ENCODE results near the gene RP9. TPM values are rescaled to one million over a fixed set of nuclear protein-coding genes. Genes with fewer than 3 reads are reported as not detected.

Gene RP9
- total and polyA plus RNA-seq, 9 of the 15 experiments (the other 6 are each of a cell fraction or from before 2014, with no cell fraction given), result 10.7 to 44.8 (median 33.4) TPM

DNA sequence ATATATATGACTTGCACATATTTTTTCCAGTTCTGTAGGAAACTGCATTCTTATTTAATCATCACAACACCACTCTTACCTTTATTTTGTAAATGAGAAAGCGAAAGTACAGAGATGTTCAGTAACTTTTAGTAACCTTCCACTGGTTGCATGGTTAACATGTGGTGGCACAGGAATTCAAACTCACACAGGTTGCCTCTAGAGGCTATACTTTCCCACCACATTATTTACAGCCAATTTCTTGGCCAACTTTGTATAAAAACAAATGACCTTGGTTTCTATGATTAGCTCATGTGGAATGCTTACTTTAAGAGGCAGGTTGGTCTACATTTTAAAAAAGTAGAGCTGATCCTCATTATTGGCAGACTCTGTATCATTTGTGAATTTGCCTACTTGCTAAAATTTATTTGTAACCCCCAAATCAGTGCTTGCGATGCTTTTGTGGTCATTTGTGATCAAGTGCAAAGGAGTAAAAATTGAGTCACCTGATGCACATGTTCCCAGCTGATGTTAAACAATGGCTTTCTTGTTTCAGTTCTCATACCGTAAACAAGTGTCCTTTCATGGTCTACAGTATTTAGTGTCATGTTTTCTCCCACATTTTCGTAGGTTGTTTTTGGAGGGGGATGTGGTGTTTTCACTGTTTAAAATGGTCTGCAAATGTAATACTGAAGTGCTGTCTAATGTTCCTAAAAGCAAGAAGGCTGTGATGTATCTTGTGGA, 35.0 kb upstream of the RP9 start:
- in situ Hi-C loops (cut with MboI) (no loop called here), intact Hi-C loops (cut with micrococcal nuclease) (no loop called here)
- TF ChIP-seq PTRF (tag; IDR thresholded peaks at IDR 0.05), result no peak
- TF ChIP-seq SNRNP70 (optimal IDR thresholded peaks at IDR 0.05; ENCODE audit: low read depth, low read length), result no peak
- TF ChIP-seq ZNF274 (IDR thresholded peaks at IDR 0.05; ENCODE audit: borderline replicate concordance, low read depth, low read length), result no peak
- TF ChIP-seq, protein P1, sequence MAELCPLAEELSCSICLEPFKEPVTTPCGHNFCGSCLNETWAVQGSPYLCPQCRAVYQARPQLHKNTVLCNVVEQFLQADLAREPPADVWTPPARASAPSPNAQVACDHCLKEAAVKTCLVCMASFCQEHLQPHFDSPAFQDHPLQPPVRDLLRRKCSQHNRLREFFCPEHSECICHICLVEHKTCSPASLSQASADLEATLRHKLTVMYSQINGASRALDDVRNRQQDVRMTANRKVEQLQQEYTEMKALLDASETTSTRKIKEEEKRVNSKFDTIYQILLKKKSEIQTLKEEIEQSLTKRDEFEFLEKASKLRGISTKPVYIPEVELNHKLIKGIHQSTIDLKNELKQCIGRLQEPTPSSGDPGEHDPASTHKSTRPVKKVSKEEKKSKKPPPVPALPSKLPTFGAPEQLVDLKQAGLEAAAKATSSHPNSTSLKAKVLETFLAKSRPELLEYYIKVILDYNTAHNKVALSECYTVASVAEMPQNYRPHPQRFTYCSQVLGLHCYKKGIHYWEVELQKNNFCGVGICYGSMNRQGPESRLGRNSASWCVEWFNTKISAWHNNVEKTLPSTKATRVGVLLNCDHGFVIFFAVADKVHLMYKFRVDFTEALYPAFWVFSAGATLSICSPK (IDR thresholded peaks at IDR 0.05; ENCODE audit: borderline replicate concordance), result no peak
- TF ChIP-seq, protein P2, sequence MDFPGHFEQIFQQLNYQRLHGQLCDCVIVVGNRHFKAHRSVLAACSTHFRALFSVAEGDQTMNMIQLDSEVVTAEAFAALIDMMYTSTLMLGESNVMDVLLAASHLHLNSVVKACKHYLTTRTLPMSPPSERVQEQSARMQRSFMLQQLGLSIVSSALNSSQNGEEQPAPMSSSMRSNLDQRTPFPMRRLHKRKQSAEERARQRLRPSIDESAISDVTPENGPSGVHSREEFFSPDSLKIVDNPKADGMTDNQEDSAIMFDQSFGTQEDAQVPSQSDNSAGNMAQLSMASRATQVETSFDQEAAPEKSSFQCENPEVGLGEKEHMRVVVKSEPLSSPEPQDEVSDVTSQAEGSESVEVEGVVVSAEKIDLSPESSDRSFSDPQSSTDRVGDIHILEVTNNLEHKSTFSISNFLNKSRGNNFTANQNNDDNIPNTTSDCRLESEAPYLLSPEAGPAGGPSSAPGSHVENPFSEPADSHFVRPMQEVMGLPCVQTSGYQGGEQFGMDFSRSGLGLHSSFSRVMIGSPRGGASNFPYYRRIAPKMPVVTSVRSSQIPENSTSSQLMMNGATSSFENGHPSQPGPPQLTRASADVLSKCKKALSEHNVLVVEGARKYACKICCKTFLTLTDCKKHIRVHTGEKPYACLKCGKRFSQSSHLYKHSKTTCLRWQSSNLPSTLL (IDR thresholded peaks at IDR 0.05), result no peak
- TF ChIP-seq NEUROD1 (IDR thresholded peaks at IDR 0.05; ENCODE audit: borderline replicate concordance, low read depth, low read length, partially characterized antibody), result no peak
- TF ChIP-seq, protein P3, sequence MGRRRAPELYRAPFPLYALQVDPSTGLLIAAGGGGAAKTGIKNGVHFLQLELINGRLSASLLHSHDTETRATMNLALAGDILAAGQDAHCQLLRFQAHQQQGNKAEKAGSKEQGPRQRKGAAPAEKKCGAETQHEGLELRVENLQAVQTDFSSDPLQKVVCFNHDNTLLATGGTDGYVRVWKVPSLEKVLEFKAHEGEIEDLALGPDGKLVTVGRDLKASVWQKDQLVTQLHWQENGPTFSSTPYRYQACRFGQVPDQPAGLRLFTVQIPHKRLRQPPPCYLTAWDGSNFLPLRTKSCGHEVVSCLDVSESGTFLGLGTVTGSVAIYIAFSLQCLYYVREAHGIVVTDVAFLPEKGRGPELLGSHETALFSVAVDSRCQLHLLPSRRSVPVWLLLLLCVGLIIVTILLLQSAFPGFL (CRISPR knock-in tag; IDR thresholded peaks at IDR 0.05), result no peak
- TF ChIP-seq RFX7 (CRISPR knock-in tag; IDR thresholded peaks at IDR 0.05), result no peak
- TF ChIP-seq, protein P4, sequence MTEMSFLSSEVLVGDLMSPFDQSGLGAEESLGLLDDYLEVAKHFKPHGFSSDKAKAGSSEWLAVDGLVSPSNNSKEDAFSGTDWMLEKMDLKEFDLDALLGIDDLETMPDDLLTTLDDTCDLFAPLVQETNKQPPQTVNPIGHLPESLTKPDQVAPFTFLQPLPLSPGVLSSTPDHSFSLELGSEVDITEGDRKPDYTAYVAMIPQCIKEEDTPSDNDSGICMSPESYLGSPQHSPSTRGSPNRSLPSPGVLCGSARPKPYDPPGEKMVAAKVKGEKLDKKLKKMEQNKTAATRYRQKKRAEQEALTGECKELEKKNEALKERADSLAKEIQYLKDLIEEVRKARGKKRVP (CRISPR knock-in tag; IDR thresholded peaks at IDR 0.05), result no peak
- no peak for TF ChIP-seq TOE1 (IDR thresholded peaks at IDR 0.05; ENCODE audit: borderline replicate concordance)
- TF ChIP-seq TOE1 (CRISPR knock-in tag; IDR thresholded peaks at IDR 0.05; ENCODE audit: borderline replicate concordance, low read depth), result no peak
- no peak for TF ChIP-seq POLR2AphosphoS5 (IDR thresholded peaks at IDR 0.05; ENCODE audit: control insufficient read depth, insufficient read depth, low read depth, low read length)
- TF ChIP-seq, protein P5, sequence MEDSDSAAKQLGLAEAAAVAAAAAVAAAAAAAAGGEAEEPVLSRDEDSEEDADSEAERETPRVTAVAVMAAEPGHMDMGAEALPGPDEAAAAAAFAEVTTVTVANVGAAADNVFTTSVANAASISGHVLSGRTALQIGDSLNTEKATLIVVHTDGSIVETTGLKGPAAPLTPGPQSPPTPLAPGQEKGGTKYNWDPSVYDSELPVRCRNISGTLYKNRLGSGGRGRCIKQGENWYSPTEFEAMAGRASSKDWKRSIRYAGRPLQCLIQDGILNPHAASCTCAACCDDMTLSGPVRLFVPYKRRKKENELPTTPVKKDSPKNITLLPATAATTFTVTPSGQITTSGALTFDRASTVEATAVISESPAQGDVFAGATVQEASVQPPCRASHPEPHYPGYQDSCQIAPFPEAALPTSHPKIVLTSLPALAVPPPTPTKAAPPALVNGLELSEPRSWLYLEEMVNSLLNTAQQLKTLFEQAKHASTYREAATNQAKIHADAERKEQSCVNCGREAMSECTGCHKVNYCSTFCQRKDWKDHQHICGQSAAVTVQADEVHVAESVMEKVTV (CRISPR knock-in tag; IDR thresholded peaks at IDR 0.05), result no peak
- Histone ChIP-seq H3K9ac (ENCODE audit: insufficient read depth in 1 of 2, low read depth in 2 of 2, low read length in 2 of 2) (no peak overlapping the region), H3K36me3 (ENCODE audit: control insufficient read depth, insufficient read depth, low read length) (no peaks in the 10 kb centered on the region), H3K4me3 (no peak overlapping the region), H3K4me1 (replicated peaks in 1 of 2; ENCODE audit: control insufficient read depth in 2 of 2, insufficient read depth in 2 of 2, low read length in 2 of 2) (no peaks in the 10 kb centered on the region), H3K9me1 (ENCODE audit: control insufficient read depth, insufficient read depth, low read length) (no peaks in the 10 kb centered on the region), H3K79me2 (ENCODE audit: control insufficient read depth, insufficient read depth, low read length) (no peaks in the 10 kb centered on the region), H3K4me2 (ENCODE audit: insufficient read depth, low read length) (no peak overlapping the region), H3K27ac (ENCODE audit: extremely low read depth, low read depth, low read length) (no peak overlapping the region), H2AFZ (ENCODE audit: low read depth, low read length) (no peak overlapping the region), H3K27me3 (ENCODE audit: control insufficient read depth in 2 of 2, insufficient read depth in 2 of 2, low read length in 2 of 2) (peaks cover 0 to 2% of the 10 kb centered on the region in 2 experiments; a peak in 2 of 5 replicates), H4K20me1 (replicated peaks; ENCODE audit: control insufficient read depth, insufficient read depth, low read length) (no peaks in the 10 kb centered on the region), H3K9me3 (replicated peaks; ENCODE audit: control insufficient read depth, insufficient read depth, low read depth, low read length) (no peaks in the 10 kb centered on the region)
- FAIRE-seq (no peak), ATAC-seq (no peak), DNase-seq (ENCODE audit: extremely low read depth in 1 of 4, low spot score in 3 of 4) (no peak)
- no TSS peak for BruUV-seq (replicated peaks)
- POLR2A ChIA-PET, result no interaction called here
- CTCF ChIA-PET (ENCODE audit: low intra/inter-chr PET ratio), result no interaction called here
- WGBS (ENCODE audit: insufficient coverage, low coverage, missing lambda C conversion rate), result 2% methylated on average over 4 of the region's 4 CpGs
